CD4-positive, alpha-beta T cell treated with Interleukin-6 at 100 ng/mL for 8 hours (primary cell): ENCODE results near the gene MRPS9.

Source experiments
- DNase-seq: peaks from one replicate; pipeline ENCODE4 v3.0.0-alpha.2; 2020; ENCODE audit warnings: mixed read lengths, low spot score

Gene MRPS9

GRCh38 chr2:105078906-105079495, 41.1 kb downstream of the MRPS9 start:
- DNase-seq, result no peak

- no peak for DNase-seq
Observed at GRCh38 chr2:105080461-105080860, 42.6 kb downstream of the MRPS9 start.

- DNase-seq, result no peak
Observed at GRCh38 chr2:105081006-105081601, 43.2 kb downstream of the MRPS9 start.

- DNase-seq, result no peak
Observed at GRCh38 chr2:105082107-105082506, 44.2 kb downstream of the MRPS9 start.

GRCh38 chr2:105085525-105085924, 47.7 kb downstream of the MRPS9 start:
- DNase-seq, result no peak

- no peak for DNase-seq
Observed at GRCh38 chr2:105087273-105087672, 49.4 kb downstream of the MRPS9 start.

- DNase-seq, result no peak
Observed at GRCh38 chr2:105090091-105090490, 52.2 kb downstream of the MRPS9 start.

- DNase-seq, result no peak
Observed at GRCh38 chr2:105092797-105093196, 54.9 kb downstream of the MRPS9 start.

- DNase-seq, result no peak
Observed at GRCh38 chr2:105099153-105099552, 61.3 kb downstream of the MRPS9 start.

- no peak for DNase-seq
Observed at GRCh38 chr2:105100046-105100840, 62.4 kb downstream of the MRPS9 start.

GRCh38 chr2:105102001-105102400, 64.1 kb downstream of the MRPS9 start:
- DNase-seq, result no peak

- DNase-seq, result no peak
Observed at GRCh38 chr2:105102963-105103421, 65.1 kb downstream of the MRPS9 start.

GRCh38 chr2:105103481-105103880, 65.6 kb downstream of the MRPS9 start:
- no peak for DNase-seq

GRCh38 chr2:105104208-105104731, 66.4 kb downstream of the MRPS9 start:
- no peak for DNase-seq

GRCh38 chr2:105110295-105110829, 72.5 kb downstream of the MRPS9 start:
- DNase-seq, result no peak

GRCh38 chr2:105111365-105112150, 73.7 kb downstream of the MRPS9 start:
- DNase-seq, result no peak

GRCh38 chr2:105112345-105112744, 74.5 kb downstream of the MRPS9 start:
- DNase-seq, result no peak

- DNase-seq, result no peak
Observed at GRCh38 chr2:105113616-105114291, 75.9 kb downstream of the MRPS9 start.

GRCh38 chr2:105114551-105114950, 76.7 kb downstream of the MRPS9 start:
- no peak for DNase-seq

GRCh38 chr2:105116348-105116747, 78.5 kb downstream of the MRPS9 start:
- DNase-seq, result no peak

- DNase-seq, result no peak
Observed at GRCh38 chr2:105117565-105117964, 79.7 kb downstream of the MRPS9 start.
